Calu3 (cell line): Measurements from ENCODE around the gene C1QC. TPM values are rescaled to one million over a fixed set of nuclear protein-coding genes. Genes with fewer than 3 reads are reported as not detected.

ENCODE experiments used
- BruUV-seq: library from RNA; stranded (reverse); fragments of 400-500 nt; replicated peaks from 2 replicates; lab custom pipeline; 2021; lab: Mats Ljungman, UMichigan
- CTCF ChIA-PET: fragments of 300-600 bp; sonication (Branson Sonifier 250); formaldehyde crosslinking; loops from one replicate; lab custom pipeline; 2022; ENCODE audit warnings: antibody characterized with exemption; lab: Charles Lee
- DNase-seq: peaks from one replicate; pipeline ENCODE4 v3.0.0; 2022
- H3K27ac Mint-ChIP-seq: one replicate; pipeline ENCODE4 v1.8.0; 2022; ENCODE audit warnings: mixed read lengths; ENCODE audit not compliant: unreplicated experiment
- H3K27me3 Mint-ChIP-seq: one replicate; pipeline ENCODE4 v1.8.0; 2022; ENCODE audit warnings: mixed read lengths; ENCODE audit not compliant: unreplicated experiment
- H3K36me3 Mint-ChIP-seq: one replicate; pipeline ENCODE4 v1.8.0; 2022; ENCODE audit warnings: mild to moderate bottlenecking, moderate library complexity, mixed read lengths; ENCODE audit not compliant: insufficient read depth, unreplicated experiment
- H3K4me1 Mint-ChIP-seq: one replicate; pipeline ENCODE4 v1.8.0; 2022; ENCODE audit warnings: mild to moderate bottlenecking, low read depth, mixed read lengths; ENCODE audit not compliant: unreplicated experiment
- H3K4me3 Mint-ChIP-seq: one replicate; pipeline ENCODE4 v1.8.0; 2022; ENCODE audit warnings: mild to moderate bottlenecking, low read depth, moderate library complexity, mixed read lengths; ENCODE audit not compliant: unreplicated experiment
- H3K9me3 Mint-ChIP-seq: one replicate; pipeline ENCODE4 v1.8.0; 2022; ENCODE audit warnings: low read depth, mixed read lengths; ENCODE audit not compliant: unreplicated experiment
- intact Hi-C: fragments of 100-400 bp; cut with micrococcal nuclease; formaldehyde crosslinking; loops from one replicate; pipeline ENCODE4 v1.10.0; 2022; ENCODE audit not compliant: unreplicated experiment
- total RNA-seq: library from RNA; stranded (reverse); gene quantifications from 2 replicates; pipeline ENCODE4 v1.2.3, GENCODE V29; 2022
- TF ChIP-seq, protein P1 (sequence below): fragments of 200-600 bp; IDR thresholded peaks from one replicate; pipeline ENCODE4 v1.8.0; 2022; ENCODE audit warnings: antibody characterized with exemption; ENCODE audit not compliant: unreplicated experiment

C1QC gene
- total RNA-seq, 1 experiment from 2014 or later = not detected

GRCh38 chr1:22641247-22641646 lies 2.2 kb upstream of the C1QC start:
- BruUV-seq = no TSS peak
- no peak overlapping the region for H3K4me3 Mint-ChIP-seq
- no peaks in the 10 kb centered on the region for H3K36me3 Mint-ChIP-seq
- no peaks in the 10 kb centered on the region for H3K4me1 Mint-ChIP-seq
- CTCF ChIA-PET = interaction anchor here (0.6 to 1.9 kb wide), 3 partner anchors 67 to 221 kb away, joined by 3 to 11 read pairs (median 6); no protein-coding TSS in a partner anchor
- peaks cover 37% of the 10 kb centered on the region for H3K27me3 Mint-ChIP-seq
- intact Hi-C loops = no loop called here
- no peak overlapping the region for H3K27ac Mint-ChIP-seq
- H3K9me3 Mint-ChIP-seq = no peaks in the 10 kb centered on the region
- TF ChIP-seq, protein P1, sequence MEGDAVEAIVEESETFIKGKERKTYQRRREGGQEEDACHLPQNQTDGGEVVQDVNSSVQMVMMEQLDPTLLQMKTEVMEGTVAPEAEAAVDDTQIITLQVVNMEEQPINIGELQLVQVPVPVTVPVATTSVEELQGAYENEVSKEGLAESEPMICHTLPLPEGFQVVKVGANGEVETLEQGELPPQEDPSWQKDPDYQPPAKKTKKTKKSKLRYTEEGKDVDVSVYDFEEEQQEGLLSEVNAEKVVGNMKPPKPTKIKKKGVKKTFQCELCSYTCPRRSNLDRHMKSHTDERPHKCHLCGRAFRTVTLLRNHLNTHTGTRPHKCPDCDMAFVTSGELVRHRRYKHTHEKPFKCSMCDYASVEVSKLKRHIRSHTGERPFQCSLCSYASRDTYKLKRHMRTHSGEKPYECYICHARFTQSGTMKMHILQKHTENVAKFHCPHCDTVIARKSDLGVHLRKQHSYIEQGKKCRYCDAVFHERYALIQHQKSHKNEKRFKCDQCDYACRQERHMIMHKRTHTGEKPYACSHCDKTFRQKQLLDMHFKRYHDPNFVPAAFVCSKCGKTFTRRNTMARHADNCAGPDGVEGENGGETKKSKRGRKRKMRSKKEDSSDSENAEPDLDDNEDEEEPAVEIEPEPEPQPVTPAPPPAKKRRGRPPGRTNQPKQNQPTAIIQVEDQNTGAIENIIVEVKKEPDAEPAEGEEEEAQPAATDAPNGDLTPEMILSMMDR = no peak
- DNase-seq = no peak

DNA sequence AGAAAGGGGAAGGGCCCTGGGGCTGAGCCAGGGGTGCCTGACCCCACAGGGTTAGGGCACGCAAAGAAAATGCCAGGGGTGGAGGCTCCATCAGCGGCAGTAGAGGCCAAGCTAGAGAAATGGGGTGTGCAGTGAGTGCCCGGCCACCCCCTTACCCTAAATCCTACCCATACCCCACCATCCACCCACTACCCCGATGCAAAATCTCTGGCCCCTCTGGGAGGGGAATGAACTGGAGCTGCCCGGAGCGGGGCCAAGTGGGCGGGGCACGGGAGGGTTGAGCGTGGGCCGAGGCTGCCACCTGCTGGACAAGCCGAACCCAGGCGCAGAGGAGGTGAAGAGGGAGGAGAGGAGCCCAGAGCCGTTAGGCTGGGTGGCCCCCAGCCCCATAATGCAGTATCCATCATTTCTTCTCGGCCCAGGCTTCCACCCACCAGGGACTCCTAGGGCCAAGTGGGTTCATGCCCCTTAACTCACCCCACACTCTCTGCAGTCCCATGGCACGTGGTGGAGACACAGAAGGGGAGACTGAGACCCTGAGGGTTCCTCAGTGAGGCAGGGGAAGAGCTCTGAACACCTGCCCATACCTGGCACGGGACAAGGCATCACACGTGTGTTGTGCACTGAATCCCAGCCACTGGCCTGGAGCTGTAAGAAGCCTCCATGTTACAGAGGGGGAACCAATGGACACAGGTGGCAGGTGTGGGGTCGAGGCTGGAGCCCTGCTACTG lies 1.4 kb upstream of the C1QC start:
- Mint-ChIP-seq H3K27ac (no peak overlapping the region), H3K4me1 (no peaks in the 10 kb centered on the region), H3K27me3 (peaks cover 29% of the 10 kb centered on the region), H3K4me3 (no peak overlapping the region), H3K36me3 (no peaks in the 10 kb centered on the region), H3K9me3 (no peaks in the 10 kb centered on the region)
- DNase-seq = peak; percentile 82
- intact Hi-C loops = loop anchor here (1.0 kb wide), 1 partner anchor 222 kb away; no protein-coding TSS in a partner anchor
- CTCF ChIA-PET = interaction anchor here (0.6 to 1.9 kb wide), 4 partner anchors 66 to 222 kb away, joined by 3 to 11 read pairs (median 4); no protein-coding TSS in a partner anchor
- BruUV-seq = no TSS peak
- TF ChIP-seq, protein P1 = peak; percentile 76

- intact Hi-C loops = no loop called here
- H3K27ac Mint-ChIP-seq = no peak overlapping the region
- CTCF ChIA-PET = no interaction called here
Observed at GRCh38 chr1:22643928-22644327, 495 bp downstream of the C1QC start.

GRCh38 chr1:22645931-22646330 lies 2.5 kb downstream of the C1QC start:
- BruUV-seq = no TSS peak
- Mint-ChIP-seq H3K4me3 (no peak overlapping the region), H3K27me3 (peaks cover 45% of the 10 kb centered on the region), H3K4me1 (no peaks in the 10 kb centered on the region), H3K36me3 (no peaks in the 10 kb centered on the region), H3K27ac (no peak overlapping the region), H3K9me3 (no peaks in the 10 kb centered on the region)
- TF ChIP-seq, protein P1 = no peak
- intact Hi-C loops = no loop called here
- CTCF ChIA-PET = no interaction called here
- no peak for DNase-seq

More at GRCh38 chr1:22643928-22644327, 495 bp downstream of the C1QC start:
- Mint-ChIP-seq H3K27me3 (peaks cover 25% of the 10 kb centered on the region), H3K4me1 (no peaks in the 10 kb centered on the region), H3K4me3 (no peak overlapping the region), H3K9me3 (no peaks in the 10 kb centered on the region), H3K36me3 (no peaks in the 10 kb centered on the region)
- BruUV-seq = no TSS peak
- DNase-seq = no peak
- TF ChIP-seq, protein P1 = no peak
